Stimulated activated CD4-positive, alpha-beta T cell treated with anti-CD3 and anti-CD28 coated beads, TNF-alpha, amount 100 ng/mL, for 1 hour (primary cell): ENCODE data around the gene EDEM1.
"Not testable (repeated sequence)": the region's sequence is repeated elsewhere in the genome, so short reads cannot be mapped to it uniquely, and the experiment has no call there.

ENCODE experiments used
- DNase-seq, 3 donors: peaks; one replicate each; pipeline ENCODE4 v3.0.0-alpha.2; 2020; ENCODE audit warnings: low read depth in 3 of 3, low spot score in 1 of 3

EDEM1 gene

DNA sequence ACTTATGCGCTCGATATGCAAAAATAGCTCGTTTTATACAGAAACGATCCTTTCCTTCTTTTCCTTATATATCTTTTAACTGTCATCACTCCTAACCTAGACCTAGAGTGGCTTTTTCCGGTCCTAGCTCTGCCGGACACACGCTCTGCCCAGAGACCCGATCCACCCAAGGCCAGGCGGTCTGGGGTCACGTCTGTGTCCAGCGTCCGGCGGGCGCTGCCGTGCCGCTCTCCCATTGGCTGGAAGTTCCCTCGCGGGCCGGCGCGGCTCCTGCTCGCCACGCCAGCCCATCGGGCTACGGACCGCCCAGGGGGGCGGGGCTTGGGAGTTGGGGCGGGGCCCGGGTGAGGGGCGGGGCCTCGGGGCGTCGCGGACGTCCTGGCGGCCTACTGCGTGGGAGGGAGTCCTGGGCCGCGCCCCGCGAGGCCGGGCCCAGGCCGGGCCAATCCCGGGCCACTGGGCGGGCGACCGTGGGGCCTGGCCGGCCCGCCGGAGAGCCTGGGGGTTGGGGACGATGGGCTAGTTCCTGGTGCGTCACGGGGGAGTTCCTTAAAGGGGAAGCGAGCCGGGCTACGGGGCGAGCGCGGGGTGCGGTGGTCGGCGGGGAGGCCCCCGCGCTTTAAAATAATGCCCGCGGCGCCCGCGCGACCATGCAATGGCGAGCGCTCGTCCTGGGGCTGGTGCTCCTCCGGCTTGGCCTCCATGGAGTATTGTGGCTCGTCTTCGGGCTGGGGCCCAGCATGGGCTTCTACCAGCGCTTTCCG lies at the start of gene EDEM1:
TSS of gene EDEM1 (plus strand) at position 552 of the 764 bp plus-strand sequence. CDS start at position 651, 99 bp downstream.
- DNase-seq = peak; percentile 84 to 99 (median 92)

DNA sequence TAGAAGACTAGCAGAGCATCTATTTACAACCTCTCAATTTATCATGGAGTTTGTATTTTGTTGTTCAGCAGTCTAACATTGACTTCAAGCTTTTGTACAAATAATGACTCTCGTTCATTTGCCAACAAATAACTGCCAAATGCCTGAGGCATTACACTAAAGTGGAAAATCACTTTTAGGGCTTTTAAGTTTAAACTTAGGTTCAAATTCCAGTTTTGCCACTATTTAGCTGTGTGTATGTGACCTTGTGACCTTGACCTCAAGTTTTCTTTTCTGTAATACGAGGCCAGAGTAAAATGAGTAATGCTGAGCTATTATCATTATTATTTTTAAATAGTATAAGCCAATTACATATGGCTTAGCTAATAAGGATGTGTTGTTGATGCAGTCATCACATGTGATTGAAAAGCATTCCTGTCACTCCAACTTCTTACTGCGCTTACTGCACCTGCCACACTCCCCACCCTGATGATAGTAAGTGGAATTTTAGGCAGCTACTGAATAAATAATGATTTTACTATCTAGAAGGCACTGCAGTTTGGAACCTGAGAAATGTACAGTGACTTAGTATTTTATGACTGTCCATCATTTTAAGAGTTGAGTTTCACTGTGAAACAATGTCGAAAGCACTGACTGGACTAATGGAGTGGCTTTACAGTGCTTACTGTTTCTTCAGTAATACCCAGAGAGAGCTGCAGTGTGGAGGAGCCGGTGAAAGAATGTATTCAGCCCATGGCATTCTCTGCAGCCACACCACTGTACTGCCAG lies 49.1 kb upstream of the EDEM1 start:
- DNase-seq = no peak

DNA sequence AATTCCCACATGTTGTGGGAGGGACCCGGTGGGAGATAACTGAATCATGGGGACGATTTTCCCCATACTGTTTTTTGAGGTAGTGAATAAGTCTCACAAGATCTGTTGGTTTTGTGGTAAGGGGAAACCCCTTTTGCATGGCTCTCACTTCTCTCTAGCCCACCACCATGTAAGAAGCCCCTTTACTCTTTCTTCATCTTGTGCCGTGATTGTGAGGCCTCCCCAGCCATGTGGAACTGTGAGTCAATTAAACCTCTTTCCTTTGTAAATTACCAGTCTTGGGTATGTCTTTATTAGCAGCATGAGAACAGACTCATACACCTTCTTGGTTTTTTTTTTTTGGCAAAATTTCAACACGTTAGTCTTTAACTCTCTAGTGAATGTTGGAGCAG lies 47.3 kb upstream of the EDEM1 start:
- DNase-seq = no peak

DNA sequence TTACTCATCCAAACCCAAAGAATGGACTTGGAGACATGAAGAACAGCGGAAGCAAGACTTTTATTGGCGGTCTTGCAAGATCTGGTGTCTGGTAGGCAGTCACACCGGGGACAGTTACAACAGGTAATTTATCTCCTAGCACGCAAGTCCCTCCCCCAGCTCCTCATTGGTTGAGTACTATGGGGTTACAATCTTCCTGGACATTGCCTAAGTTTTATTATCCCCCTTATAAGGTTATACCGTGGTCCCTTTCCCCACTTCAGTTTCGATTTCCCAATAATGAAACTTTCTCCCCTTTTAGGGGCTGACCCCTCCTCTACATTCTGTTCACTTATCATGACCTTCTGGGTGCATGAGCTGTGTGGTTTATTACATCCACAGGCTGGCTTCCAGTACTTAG lies 46.7 kb upstream of the EDEM1 start:
- DNase-seq = no peak

DNA sequence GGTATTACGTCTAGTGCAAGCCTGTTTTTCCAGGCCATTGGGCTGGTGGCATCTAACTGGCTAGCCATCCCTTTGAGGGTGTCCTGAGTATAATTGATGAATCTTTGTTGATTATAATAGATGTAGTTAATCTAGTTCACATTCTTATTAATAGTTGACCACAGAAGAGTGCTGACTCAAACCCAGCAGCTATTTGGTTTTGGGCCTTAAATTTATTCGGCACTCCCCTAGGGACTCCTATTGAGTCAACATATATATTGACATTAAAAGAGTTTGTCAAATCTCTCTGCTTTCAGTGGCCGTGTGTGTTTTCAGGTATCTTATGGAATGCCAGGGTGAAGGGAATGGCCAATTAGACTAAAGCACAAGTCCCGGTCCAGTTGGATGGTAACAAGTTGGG lies 45.7 kb upstream of the EDEM1 start:
- DNase-seq = no peak

DNA sequence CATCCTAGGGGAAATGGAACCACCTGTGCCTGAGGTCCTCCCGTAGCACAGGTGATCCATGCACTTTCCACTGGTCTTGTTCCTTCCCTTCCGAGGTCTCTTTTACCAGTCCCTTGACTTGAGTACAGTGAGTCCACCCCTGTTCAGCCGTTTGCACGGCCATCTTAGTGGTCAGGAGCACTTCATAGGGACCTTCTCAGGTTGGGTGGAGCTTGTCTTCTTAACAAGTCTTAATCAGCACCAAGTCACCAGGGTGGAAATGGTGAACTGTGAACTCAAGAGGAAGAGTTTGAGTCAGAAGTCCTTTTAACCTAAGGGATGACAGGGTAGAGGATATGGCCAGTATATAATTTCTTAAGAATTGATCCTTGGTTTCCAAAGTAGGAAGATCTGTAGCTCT lies 44.0 kb upstream of the EDEM1 start:
- DNase-seq = no peak

DNA sequence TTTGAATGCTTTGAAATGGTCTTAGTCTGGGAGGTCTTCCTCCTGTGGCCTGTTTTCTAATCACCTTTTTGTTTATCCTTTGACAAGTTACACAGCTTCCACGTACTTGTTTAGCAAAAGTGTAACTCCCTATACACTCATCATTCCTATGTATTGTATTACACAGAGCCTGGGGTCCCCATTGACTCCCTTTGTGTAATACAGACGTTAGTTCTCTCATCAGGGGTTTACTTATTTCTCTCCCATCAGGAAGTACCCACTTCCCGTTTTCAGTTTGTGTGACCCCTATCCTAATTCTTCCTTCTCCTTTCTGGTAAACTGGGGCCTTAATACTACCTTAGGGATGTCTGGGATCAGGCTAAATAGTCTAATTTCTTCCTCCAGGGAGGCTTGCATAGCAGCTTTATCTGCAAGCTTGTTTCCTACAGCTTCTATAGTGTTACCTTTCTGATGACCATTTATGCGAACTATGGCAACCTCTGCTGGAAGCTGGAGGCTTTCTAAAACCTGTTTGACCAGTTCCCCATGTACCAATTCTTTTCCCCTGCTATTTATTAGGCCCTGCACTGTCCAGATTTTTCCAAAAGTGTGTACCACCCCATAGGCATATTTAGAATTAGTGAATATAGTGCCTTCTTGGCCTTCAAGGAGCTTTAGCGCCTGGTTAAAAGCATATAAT lies 43.1 kb upstream of the EDEM1 start:
- no peak for DNase-seq

DNA sequence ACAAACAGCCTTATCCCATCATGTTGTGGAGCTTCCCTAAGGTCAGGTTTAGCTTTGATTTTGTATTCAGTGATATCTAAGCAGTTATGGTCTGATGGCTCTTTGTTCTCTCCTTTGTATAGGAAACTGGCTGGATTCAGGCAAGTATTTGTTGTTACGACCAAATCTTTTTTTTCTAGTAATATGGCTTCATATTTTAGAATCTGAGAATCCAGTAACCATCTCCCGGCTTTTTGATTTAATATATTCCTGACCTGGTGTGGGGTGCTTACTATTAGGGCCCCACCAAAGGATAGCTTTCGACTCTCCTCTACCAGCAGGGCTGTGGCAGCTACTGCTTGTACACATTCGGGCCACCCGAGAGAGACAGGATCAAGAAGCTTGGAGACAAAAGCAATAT lies 42.4 kb upstream of the EDEM1 start:
- no peak for DNase-seq

DNA sequence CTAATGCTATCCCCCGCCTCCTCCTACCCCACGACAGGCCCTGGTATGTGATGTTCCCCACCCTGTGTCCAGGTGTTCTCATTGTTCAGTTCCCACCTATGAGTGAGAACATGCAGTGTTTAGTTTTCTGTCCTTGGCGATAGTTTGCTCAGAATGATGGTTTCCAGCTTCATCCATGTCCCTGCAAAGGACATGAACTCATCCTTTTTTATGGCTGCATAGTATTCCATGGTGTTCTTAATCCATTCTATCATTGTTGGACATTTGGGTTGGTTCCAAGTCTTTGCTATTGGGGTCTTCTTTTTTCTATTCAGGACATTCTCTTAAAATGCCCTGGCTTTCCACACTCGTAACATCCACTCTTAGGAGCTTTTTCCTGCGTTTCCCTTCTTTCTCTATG lies 40.4 kb upstream of the EDEM1 start:
- DNase-seq = not testable (repeated sequence)

DNA sequence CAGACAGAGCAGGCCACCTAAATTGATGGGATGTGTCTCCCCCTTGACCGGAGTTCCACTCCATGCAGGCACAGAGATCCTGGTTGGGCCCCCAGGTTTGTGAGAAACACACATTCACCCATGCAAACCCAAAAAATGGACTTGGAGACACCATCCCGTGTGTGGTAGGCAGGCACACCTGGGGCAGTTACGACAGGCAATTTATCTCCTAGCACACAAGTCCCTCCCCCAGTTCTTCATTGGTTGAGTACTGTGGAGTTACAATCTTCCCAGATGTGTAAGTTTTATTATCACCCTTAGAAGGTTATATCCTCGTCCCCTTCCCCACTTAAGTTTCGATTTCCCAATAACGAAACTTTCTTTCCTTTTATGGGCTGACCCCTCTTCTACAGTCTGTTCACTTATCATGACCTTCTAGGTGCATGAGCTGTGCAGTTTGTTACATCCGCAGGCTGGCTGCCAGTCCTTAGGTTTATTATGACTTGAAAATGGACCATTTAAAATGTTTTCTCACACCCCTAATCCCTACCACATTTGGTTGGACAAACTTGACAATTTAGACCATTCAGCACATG lies 38.1 kb upstream of the EDEM1 start:
- no peak for DNase-seq

DNA sequence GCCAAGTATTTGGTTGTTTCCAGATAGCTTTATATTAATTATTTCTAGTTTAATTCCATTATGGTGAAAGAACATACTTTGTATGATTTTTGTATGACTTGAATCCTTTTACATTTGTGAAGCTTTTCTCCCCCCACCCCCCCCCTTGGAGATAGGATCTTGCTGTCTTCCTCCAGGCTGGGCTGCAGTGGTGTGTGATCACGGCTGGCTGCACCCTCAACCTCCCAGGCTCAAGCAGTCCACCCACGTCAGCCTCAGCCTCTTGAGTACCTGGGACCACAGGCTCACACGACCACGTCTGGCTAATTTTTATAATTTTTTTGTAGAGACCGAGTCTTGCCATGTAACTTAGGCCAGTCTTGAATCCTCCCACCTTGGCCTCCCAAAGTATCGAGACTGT lies 35.9 kb upstream of the EDEM1 start:
- no peak for DNase-seq

DNA sequence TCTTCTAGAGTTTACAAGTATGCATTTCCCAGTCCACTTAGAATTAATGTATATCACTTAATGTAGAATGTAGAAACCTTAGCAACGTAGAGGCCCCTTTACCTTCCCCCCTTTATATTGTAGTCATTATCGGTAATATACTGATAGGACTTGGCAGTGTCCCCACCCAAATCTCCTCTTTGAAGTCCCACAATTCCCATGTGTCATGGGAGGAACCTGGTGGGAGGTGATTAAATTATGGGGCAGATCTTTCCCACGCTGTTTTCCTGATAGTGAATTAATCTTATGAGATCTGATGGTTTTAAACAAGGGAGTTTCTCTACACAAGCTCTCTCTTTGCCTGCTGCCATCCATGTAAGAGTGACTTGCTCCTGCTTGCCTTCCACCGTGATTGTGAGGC lies 34.4 kb upstream of the EDEM1 start:
- no peak for DNase-seq

DNA sequence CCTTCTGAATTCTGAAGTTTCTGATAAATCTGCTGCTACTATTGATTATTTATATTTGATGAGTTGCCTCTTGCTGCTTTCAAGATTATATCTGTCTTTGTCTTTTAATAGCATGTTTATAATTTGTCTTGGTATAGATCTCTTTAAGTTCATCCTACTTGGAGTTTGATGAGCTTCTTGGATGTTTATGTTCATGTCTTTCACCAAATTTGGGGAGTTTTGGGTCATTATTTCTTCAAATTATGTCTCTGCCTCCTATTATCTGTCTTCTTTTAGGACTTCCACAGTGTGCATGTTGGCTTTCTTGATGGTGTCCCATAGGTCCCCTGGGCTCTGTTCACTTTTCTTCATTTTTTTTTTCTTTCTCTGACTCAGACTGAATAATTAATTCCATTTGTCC lies 32.3 kb upstream of the EDEM1 start:
- no peak for DNase-seq

DNA sequence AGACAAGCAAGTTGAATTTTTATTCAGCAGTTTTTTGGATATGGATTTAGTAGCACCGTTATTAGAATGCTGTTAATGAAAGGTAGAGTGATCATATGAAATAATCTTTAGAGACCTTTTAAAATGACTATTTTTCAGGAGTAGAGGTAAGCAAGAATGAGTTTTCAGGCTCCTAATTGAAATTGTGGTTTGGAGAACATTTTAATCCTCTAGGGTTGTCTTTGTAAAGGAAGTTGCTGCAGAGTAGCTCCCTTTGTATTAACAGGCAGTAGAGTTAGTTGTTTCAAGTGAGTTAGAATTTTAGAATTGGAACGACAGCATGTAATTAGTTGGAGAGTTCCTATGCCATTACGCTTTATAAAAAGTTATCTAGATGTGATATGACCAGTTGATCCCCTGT lies 27.2 kb upstream of the EDEM1 start:
- DNase-seq = no peak

DNA sequence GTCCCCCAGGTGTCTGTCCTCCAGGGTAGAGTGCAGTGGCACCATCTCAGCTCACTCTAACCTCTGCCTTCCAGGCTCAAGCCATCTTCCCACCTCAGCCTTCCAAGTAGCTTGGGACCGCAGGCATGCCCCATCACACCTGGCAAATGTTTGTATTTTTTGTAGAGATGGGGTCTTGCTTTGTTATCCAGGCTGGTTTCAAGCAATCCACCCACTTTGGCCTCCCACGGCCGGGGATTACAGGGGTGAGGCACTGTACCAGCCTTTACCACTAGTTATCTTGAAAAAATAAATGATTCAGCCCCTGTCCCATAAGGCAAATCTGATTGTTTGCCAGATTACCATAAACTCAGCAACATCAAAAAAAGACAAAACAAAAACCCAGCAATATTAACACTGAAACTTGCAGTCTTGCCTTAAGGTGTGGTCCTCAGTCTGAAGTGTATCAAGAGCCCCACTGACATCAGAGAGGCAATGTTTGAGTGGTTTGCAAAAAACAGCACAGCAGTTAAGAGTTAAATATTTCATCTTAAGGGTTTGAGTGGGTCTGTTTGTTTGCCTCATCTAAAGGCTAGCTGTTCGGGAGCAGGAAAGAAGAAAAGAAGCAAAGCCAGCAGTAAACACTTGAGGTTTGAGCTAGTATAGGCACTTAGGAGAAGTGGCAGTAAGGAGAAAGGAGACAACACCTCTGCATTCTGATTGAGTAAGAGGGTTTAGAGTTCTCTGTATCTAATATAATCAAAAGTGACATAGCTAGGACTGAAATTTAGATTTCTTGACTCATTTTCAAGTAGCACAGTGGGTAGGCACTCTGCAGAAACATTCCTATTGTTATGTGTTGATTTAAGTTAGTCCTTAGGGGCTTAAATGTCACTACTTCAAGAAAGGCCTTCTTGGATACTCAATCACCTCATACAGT lies 26.3 kb upstream of the EDEM1 start:
- no peak for DNase-seq

DNA sequence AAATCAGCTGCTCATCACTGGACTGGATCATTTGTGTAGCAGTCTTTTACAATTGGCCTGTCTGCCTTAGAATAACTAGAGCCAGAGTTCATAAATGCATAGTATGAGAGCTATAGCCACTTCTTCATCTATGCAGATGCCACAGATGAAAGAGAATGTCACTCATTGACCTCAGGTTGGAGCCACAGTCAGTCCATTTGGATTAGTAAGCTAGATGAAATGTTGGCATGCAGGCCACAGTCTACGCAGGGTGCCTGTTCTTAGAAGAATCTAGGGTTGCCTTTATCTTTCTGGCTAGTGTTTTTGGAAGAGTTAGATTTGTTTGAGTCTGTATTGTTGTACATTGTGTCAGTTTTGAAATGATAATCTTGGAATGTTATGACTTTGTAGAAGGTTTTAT lies 25.4 kb upstream of the EDEM1 start:
- no peak for DNase-seq

DNA sequence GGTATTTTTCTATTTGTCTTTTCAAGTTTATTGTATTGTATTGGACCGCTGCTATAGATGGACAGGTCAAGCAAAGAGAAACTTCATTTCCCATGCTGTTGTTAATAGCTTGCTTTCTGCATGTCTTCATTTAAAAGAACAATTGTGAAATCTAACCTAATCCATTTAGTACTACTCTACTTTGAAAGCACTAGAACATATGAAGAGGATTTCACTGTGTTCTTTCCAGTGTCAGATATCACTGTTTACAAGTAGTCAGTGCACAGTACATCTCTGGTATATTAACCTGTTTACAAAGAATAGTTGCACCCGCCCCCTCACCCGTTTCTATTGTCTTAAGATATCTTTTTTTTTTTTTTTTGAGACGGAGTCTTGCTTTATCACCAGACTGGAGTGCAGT lies 21.8 kb upstream of the EDEM1 start:
- DNase-seq = no peak

DNA sequence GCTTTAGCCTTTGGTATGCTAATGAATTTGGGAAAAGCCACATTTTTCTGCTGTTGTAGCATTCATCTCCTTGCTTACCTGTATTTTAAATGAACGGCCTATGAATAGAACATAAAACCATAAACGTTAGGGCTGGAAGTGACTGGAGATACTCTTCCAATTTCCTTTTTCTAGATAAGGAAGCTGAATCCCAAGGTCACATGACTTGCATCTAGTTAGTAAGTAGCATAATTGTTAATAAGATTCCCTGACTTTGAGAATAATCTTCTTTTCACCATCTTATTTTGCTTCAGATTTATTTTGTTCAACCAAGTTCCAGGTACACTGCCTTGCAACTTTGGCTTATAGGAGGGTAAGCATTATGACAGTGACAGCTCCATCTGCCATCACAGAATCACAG lies 20.7 kb upstream of the EDEM1 start:
- no peak for DNase-seq

DNA sequence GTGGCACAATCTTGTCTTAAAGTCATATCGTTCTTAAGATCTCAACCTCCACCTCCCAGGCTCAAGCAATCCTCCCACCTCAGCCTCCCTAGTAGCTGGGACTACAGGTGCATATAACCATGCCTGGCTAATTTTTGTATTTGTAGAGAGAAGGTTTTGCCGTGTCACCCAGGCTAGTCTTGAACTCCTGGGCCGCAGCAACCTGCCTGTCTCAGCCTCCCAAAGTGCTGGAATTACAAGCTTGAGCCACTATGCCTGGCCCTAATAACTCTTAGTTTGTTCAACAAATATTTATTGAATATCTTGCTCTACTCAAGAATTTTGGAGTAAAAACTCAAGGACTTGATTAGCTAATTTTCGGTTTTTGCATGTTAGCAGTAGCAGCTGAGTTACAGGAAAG lies 19.4 kb upstream of the EDEM1 start:
- no peak for DNase-seq

DNA sequence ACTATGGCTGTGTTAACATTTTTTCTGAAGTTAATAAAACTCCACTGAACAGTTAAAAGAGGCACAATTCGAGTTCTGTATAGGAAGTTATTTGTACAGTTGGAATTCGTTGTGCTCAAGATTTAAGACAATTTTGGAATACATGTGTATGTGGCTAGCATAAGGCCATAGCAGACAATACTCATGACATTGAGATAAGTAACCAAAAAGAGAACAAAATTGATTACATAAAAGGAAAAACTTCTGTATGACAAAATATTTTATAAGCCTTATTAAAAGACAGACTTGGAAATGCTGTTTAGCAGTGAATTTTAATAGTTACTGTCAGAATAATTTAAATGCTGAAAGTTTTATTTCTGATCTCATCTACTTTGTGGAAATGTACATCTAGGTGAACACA lies 17.7 kb upstream of the EDEM1 start:
- DNase-seq = no peak

DNA sequence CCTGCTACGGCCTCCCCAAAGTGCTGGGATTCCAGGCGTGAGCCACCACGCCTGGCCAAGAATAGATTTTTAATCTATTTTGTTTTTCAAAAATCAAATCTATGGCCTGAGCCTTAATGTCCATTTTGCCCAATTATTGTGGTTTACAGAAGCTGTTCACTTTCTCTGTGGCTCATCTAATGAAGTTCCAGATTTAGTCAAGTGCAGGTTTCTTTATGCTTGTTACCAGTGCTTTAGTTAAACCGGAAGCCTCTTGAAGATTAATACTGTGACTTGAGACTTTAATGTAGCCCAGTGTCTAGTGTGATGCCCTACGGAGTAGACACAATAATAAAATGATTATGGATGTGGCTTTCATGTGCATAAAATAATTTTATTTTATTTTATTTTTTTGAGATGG lies 16.5 kb upstream of the EDEM1 start:
- DNase-seq = no peak
